HepG2 (cell line): ENCODE measurements around the gene RAC2. TPM values are rescaled to one million over a fixed set of nuclear protein-coding genes. Genes with fewer than 3 reads are reported as not detected.

Source experiments
- ATAC-seq: fragments of 200-7000 bp; cut with Tn5 transposase; 3 replicates; pipeline ENCODE4 v1.9.1; 2020; ENCODE audit warnings: mild to moderate bottlenecking, moderate library complexity
- BruUV-seq: library from RNA; stranded (reverse); fragments of 400-500 nt; replicated peaks from 2 replicates; lab custom pipeline; 2021; lab: Mats Ljungman, UMichigan
- CTCF ChIA-PET: fragments of 300-600 bp; formaldehyde crosslinking; extraction: SDS; loops from one replicate; lab custom pipeline; 2021; ENCODE audit warnings: low total read pairs, inconsistent platforms, low intra/inter-chr PET ratio; lab: Yijun Ruan, JAX
- POLR2A ChIA-PET: fragments of 350-600 bp; sonication (Branson Sonifier 250); formaldehyde crosslinking; loops from one replicate; lab custom pipeline; 2020; ENCODE audit warnings: antibody characterized with exemption, inconsistent platforms; lab: Yijun Ruan, JAX
- DNase-seq: peaks from one replicate; pipeline ENCODE4 v3.0.0-alpha.2; 2015; ENCODE audit warnings: low spot score
- FAIRE-seq: peaks from 3 replicates; lab custom pipeline; 2011; peaks lifted over from hg19 to GRCh38; lab: Jason Lieb, UNC
- H2AFZ ChIP-seq: one replicate; pipeline ENCODE4 v1.6.1; 2011; ENCODE audit warnings: low read length, inconsistent platforms
- H3K27ac ChIP-seq: fragments of 300-600 bp; 3 replicates; pipeline ENCODE4 v1.8.0; 2011; ENCODE audit warnings: mixed run types, mild to moderate bottlenecking, mixed read lengths, low read length, inconsistent platforms; ENCODE audit not compliant: insufficient read depth; ENCODE audit errors: extremely low read length
- H3K27me3 ChIP-seq, 2 experiments: fragments of 200-600 bp in 1 of 2; 2 replicates in 1 of 2; 3 replicates in 1 of 2; pipeline versions ENCODE4 v1.6.0 to v1.8.0; 2011; ENCODE audit warnings: low read length in 2 of 2, mild to moderate bottlenecking in 2 of 2, moderate library complexity in 2 of 2, inconsistent platforms in 1 of 2; ENCODE audit not compliant: insufficient read depth in 2 of 2, control insufficient read depth in 1 of 2
- H3K36me3 ChIP-seq, 2 experiments: fragments of 200-600 bp in 1 of 2; replicated peaks in 1 of 2; 2 replicates in 1 of 2; 3 replicates in 1 of 2; pipeline versions ENCODE4 v1.5.1 to v1.8.0; 2011; ENCODE audit warnings: low read length in 2 of 2, inconsistent platforms in 1 of 2; ENCODE audit not compliant: insufficient read depth in 2 of 2, control insufficient read depth in 1 of 2
- H3K4me1 ChIP-seq: 2 replicates; pipeline ENCODE4 v1.5.1; 2012; ENCODE audit warnings: low read length, inconsistent platforms; ENCODE audit not compliant: insufficient read depth
- H3K4me2 ChIP-seq: 2 replicates; pipeline ENCODE4 v1.6.0; 2011; ENCODE audit warnings: low read depth, low read length, inconsistent platforms
- H3K4me3 ChIP-seq, 3 experiments: fragments of 200-600 bp in 1 of 3; sonication (generic), shearing (Covaris generic) in 1 of 3; replicated peaks in 1 of 3; 2 replicates each; pipeline ENCODE4 v1.5.1; 2011 to 2016; ENCODE audit warnings: low read length in 3 of 3, inconsistent platforms in 2 of 3, low read depth in 2 of 3, mild to moderate bottlenecking in 2 of 3, control low read depth in 1 of 3, mixed read lengths in 1 of 3; ENCODE audit not compliant: insufficient read depth in 1 of 3
- H3K79me2 ChIP-seq: one replicate; pipeline ENCODE4 v1.6.1; 2011; ENCODE audit warnings: low read length, inconsistent platforms; ENCODE audit not compliant: insufficient read depth
- H3K9ac ChIP-seq: 2 replicates; pipeline ENCODE4 v1.6.0; 2011; ENCODE audit warnings: mild to moderate bottlenecking, low read depth, low read length, inconsistent platforms; ENCODE audit not compliant: insufficient read depth
- H3K9me3 ChIP-seq: 2 replicates; pipeline ENCODE4 v1.5.1; 2012; ENCODE audit warnings: mild to moderate bottlenecking, low read length
- H4K20me1 ChIP-seq: 2 replicates; pipeline ENCODE4 v1.6.0; 2011; ENCODE audit warnings: inconsistent platforms, mild to moderate bottlenecking, low read length, moderate library complexity; ENCODE audit not compliant: insufficient read depth
- CHD4 ChIP-seq: fragments of 200-600 bp; sonication (generic); IDR thresholded peaks from 2 replicates; pipeline ENCODE4 v1.7.0; 2017; ENCODE audit warnings: mild to moderate bottlenecking, low read length, borderline replicate concordance
- FOXJ3 ChIP-seq: sonication (generic); formaldehyde crosslinking; IDR thresholded peaks from 2 replicates; pipeline ENCODE4 v1.4.0; 2020; ENCODE audit warnings: missing genetic modification reagents, mild to moderate bottlenecking, borderline replicate concordance
- GPN1 ChIP-seq: sonication (generic); formaldehyde crosslinking; IDR thresholded peaks from 2 replicates; pipeline ENCODE4 v1.5.1; 2020; ENCODE audit warnings: missing genetic modification reagents, borderline replicate concordance
- JARID2 ChIP-seq: sonication (generic); formaldehyde crosslinking; IDR thresholded peaks from 2 replicates; pipeline ENCODE4 v1.8.1; 2023; ENCODE audit warnings: missing genetic modification reagents, inconsistent platforms; ENCODE audit not compliant: insufficient replicate concordance
- NFRKB ChIP-seq: fragments of 450-650 bp; IDR thresholded peaks from 2 replicates; pipeline ENCODE4 v1.6.1; 2017
- SIX1 ChIP-seq: sonication (generic); formaldehyde crosslinking; IDR thresholded peaks from 2 replicates; pipeline ENCODE4 v1.4.0; 2020; ENCODE audit warnings: missing genetic modification reagents, borderline replicate concordance
- TSC22D2 ChIP-seq: sonication (generic); formaldehyde crosslinking; IDR thresholded peaks from 2 replicates; pipeline ENCODE4 v1.5.1; 2020; ENCODE audit warnings: missing genetic modification reagents, mild to moderate bottlenecking, borderline replicate concordance
- ZMAT3 ChIP-seq: sonication (generic); formaldehyde crosslinking; conservative IDR thresholded peaks from 2 replicates; pipeline ENCODE4 v1.7.0; 2021; ENCODE audit warnings: missing genetic modification reagents
- ZNF232 ChIP-seq: sonication (generic); formaldehyde crosslinking; IDR thresholded peaks from 2 replicates; pipeline ENCODE4 v1.4.0; 2020; ENCODE audit warnings: missing genetic modification reagents, borderline replicate concordance
- ZNF280D ChIP-seq: sonication (generic); formaldehyde crosslinking; IDR thresholded peaks from 2 replicates; pipeline ENCODE4 v1.5.1; 2020; ENCODE audit warnings: mild to moderate bottlenecking, missing genetic modification reagents
- ZNF484 ChIP-seq: sonication (generic); formaldehyde crosslinking; IDR thresholded peaks from 2 replicates; pipeline ENCODE4 v1.5.1; 2020; ENCODE audit warnings: mild to moderate bottlenecking, low read depth, missing genetic modification reagents, borderline replicate concordance
- ZNF660 ChIP-seq: sonication (generic); formaldehyde crosslinking; IDR thresholded peaks from 2 replicates; pipeline ENCODE4 v1.5.1; 2020; ENCODE audit warnings: mild to moderate bottlenecking, low read depth, missing genetic modification reagents, borderline replicate concordance
- WGBS: methylation state at CpG from one replicate; pipeline ENCODE4 v1.1.6; 2017; ENCODE audit warnings: low lambda C conversion rate; 5-methylcytosine and 5-hydroxymethylcytosine counted together
- in situ Hi-C: cut with HindIII; loops from 2 replicates; pipeline ENCODE4 v1.10.0; 2017; ENCODE audit warnings: low pct_unique_long_range_greater_than_20kb; ENCODE audit not compliant: extremely low pct_ligation_motif_present
- intact Hi-C: fragments of 100-400 bp; cut with micrococcal nuclease; formaldehyde crosslinking; loops from one replicate; pipeline ENCODE4 v1.10.0; 2022; ENCODE audit not compliant: unreplicated experiment
- polyA plus RNA-seq, 8 experiments: library from polyadenylated mRNA; depleted of rRNA in 3 of 8; stranded (reverse) in 7 of 8; unstranded in 1 of 8; fragments of >200 nt; fragmentation: Illumina TruSeq in 4 of 8; extraction: Trizol in 4 of 8; gene quantifications; 2 replicates each; pipeline versions ENCODE4 v1.2.1 to v1.2.3, GENCODE V29; 2011 to 2016; ENCODE audit warnings: low read depth in 4 of 8, missing spikeins in 1 of 8, mixed read lengths in 1 of 8; ENCODE audit not compliant: insufficient read depth in 1 of 8
- total RNA-seq, 5 experiments: library from RNA; depleted of rRNA; stranded (reverse); fragments of >200 nt; fragmentation: Illumina TruSeq; extraction: Trizol; gene quantifications; 2 replicates each; pipeline ENCODE4 v1.2.3, GENCODE V29; 2016; ENCODE audit warnings: low read depth in 1 of 5

RAC2 gene
- total and polyA plus RNA-seq, 2 of the 13 experiments (the other 11 are each of a cell fraction or from before 2014, with no cell fraction given), result 0.73 TPM; not detected in 1

DNA sequence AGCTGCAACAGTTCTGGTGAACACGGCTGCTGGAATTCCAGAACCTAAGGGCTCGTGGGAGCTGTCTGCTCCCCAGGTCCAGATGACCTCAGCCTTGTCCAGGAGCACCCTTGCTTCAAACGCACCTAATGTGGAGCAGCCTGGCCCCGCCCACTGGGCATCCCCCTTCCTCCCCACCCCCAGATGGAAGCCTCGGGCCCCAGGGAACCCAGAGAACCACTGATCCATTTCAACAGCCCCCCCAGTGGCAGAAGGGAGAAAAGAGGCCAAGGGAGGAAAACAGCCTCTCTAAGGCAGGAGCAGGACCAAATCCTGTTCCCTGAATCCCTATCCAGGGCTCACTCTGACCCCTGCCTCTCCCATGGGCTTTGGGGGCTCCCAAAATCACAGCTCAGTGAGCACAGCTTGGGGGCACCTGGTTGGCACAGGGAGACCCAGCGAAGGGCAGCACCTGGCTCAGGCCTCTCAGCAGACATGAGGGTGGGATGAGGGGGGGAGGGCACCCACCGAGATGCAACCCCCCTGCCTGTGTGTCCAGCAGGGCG, 39.4 kb upstream of the RAC2 start:
- no peak overlapping the region for H2AFZ ChIP-seq
- H4K20me1 ChIP-seq, result no peaks in the 10 kb centered on the region
- no TSS peak for BruUV-seq
- in situ Hi-C loops, result no loop called here
- WGBS, result 11% methylated on average over 5 of the region's 8 CpGs
- POLR2A ChIA-PET, result no interaction called here
- ATAC-seq, result no peak
- no peaks in the 10 kb centered on the region; the same call in 1 of the 2 replicates for H3K4me1 ChIP-seq
- H3K27me3 ChIP-seq, result peaks cover 4 to 30% of the 10 kb centered on the region in 2 experiments; a peak in 4 of 5 replicates
- H3K9ac ChIP-seq, result no peak overlapping the region
- H3K36me3 ChIP-seq, result no peaks in the 10 kb centered on the region
- H3K27ac ChIP-seq, result no peak overlapping the region
- intact Hi-C loops, result no loop called here
- TF ChIP-seq TSC22D2 (no peak), SIX1 (CRISPR knock-in tag) (no peak), NFRKB (no peak), GPN1 (no peak), ZNF232 (CRISPR knock-in tag) (no peak), JARID2 (CRISPR knock-in tag) (no peak), ZNF660 (no peak), CHD4 (no peak), ZMAT3 (CRISPR knock-in tag) (no peak), ZNF280D (CRISPR knock-in tag) (no peak), ZNF484 (CRISPR knock-in tag) (no peak), FOXJ3 (CRISPR knock-in tag) (no peak)
- TF ChIP-seq, all 625 proteins: peak for 0
- H3K4me2 ChIP-seq, result no peak overlapping the region
- CTCF ChIA-PET, result no interaction called here
- H3K4me3 ChIP-seq, result no peak overlapping the region
- no peaks in the 10 kb centered on the region for H3K79me2 ChIP-seq
- no peaks in the 10 kb centered on the region for H3K9me3 ChIP-seq
- no peak for FAIRE-seq
- no peak for DNase-seq
